ENCODE measurements around the gene ASNS.
"Not testable (repeated sequence)": the region's sequence is repeated elsewhere in the genome, so short reads cannot be mapped to it uniquely, and the experiment has no call there.

DNA sequence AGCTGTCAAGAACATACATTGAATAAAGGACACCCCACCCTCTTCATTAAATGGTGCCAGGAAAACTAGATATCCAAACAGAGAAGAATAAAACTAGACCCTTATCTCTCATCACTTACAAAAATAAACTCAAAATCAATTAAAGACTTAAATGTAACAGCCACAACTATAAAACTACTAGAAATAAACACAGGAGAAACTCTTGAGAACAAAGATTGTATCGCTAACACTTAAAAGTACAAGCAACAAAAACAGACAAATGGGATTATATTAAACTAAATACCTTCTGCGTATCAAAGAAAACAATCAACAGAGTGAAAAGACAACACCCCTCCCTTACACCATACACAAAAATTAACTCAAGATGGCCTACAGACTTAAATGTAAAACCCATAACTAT lies 24.7 kb upstream of the ASNS start:
- not testable (repeated sequence) for TF ChIP-seq POLR2A, POLR2AphosphoS5 (IDR thresholded peaks at IDR 0.05)
- TF ChIP-seq, protein P1, sequence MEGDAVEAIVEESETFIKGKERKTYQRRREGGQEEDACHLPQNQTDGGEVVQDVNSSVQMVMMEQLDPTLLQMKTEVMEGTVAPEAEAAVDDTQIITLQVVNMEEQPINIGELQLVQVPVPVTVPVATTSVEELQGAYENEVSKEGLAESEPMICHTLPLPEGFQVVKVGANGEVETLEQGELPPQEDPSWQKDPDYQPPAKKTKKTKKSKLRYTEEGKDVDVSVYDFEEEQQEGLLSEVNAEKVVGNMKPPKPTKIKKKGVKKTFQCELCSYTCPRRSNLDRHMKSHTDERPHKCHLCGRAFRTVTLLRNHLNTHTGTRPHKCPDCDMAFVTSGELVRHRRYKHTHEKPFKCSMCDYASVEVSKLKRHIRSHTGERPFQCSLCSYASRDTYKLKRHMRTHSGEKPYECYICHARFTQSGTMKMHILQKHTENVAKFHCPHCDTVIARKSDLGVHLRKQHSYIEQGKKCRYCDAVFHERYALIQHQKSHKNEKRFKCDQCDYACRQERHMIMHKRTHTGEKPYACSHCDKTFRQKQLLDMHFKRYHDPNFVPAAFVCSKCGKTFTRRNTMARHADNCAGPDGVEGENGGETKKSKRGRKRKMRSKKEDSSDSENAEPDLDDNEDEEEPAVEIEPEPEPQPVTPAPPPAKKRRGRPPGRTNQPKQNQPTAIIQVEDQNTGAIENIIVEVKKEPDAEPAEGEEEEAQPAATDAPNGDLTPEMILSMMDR (IDR thresholded peaks at IDR 0.05), result not testable (repeated sequence)

All from breast epithelium (tissue), 3 donors.